GM23338 (cell line): ENCODE data around the gene NUDT4. TPM values are rescaled to one million over a fixed set of nuclear protein-coding genes. Genes with fewer than 3 reads are reported as not detected.

Source experiments
- ATAC-seq: fragments of 200-7000 bp; cut with Tn5 transposase; 3 replicates; pipeline ENCODE4 v1.9.1; 2020
- DNase-seq: peaks from one replicate; pipeline ENCODE4 v3.0.0-alpha.2; 2015; ENCODE audit warnings: low spot score
- H2AFZ ChIP-seq: fragments of 200-600 bp; sonication (generic); 2 replicates; pipeline ENCODE4 v1.8.0; 2016; ENCODE audit warnings: antibody characterized with exemption, mild to moderate bottlenecking, moderate library complexity
- H3F3A ChIP-seq: fragments of 200-600 bp; sonication (generic); replicated peaks from 2 replicates; pipeline ENCODE4 v1.8.0; 2017; ENCODE audit warnings: antibody characterized with exemption, mixed run types, low read depth
- H3K27ac ChIP-seq: fragments of 200-600 bp; sonication (generic); 2 replicates; pipeline ENCODE4 v1.6.1; 2016; ENCODE audit warnings: low read depth
- H3K27me3 ChIP-seq: fragments of 200-600 bp; sonication (generic); 2 replicates; pipeline ENCODE4 v1.8.0; 2016; ENCODE audit warnings: mild to moderate bottlenecking, mixed run types, moderate library complexity; ENCODE audit not compliant: insufficient read depth
- H3K36me3 ChIP-seq: fragments of 200-600 bp; sonication (generic); 2 replicates; pipeline ENCODE4 v1.8.0; 2016; ENCODE audit warnings: mild to moderate bottlenecking; ENCODE audit not compliant: insufficient read depth
- H3K4me1 ChIP-seq: fragments of 200-600 bp; sonication (generic); 2 replicates; pipeline ENCODE4 v1.8.0; 2016; ENCODE audit warnings: mild to moderate bottlenecking, moderate library complexity; ENCODE audit not compliant: insufficient read depth
- H3K4me2 ChIP-seq: fragments of 200-600 bp; sonication (generic); 2 replicates; pipeline ENCODE4 v1.7.1; 2017; ENCODE audit warnings: mixed run types
- H3K4me3 ChIP-seq: fragments of 200-600 bp; sonication (generic); 2 replicates; pipeline ENCODE4 v1.6.1; 2016; ENCODE audit warnings: mixed run types
- H3K79me2 ChIP-seq: fragments of 200-600 bp; sonication (generic); replicated peaks from 2 replicates; pipeline ENCODE4 v1.8.0; 2017; ENCODE audit warnings: mild to moderate bottlenecking; ENCODE audit not compliant: insufficient read depth
- H3K9me2 ChIP-seq: fragments of 200-600 bp; sonication (generic); 2 replicates; pipeline ENCODE4 v1.8.0; 2017; ENCODE audit not compliant: insufficient read depth
- H4K20me1 ChIP-seq: fragments of 200-600 bp; sonication (generic); replicated peaks from 2 replicates; pipeline ENCODE4 v1.8.0; 2017; ENCODE audit warnings: mild to moderate bottlenecking; ENCODE audit not compliant: insufficient read depth
- H3K27ac Mint-ChIP-seq: 2 replicates; pipeline ENCODE4 v1.8.0; 2020; ENCODE audit warnings: inconsistent platforms, mild to moderate bottlenecking, moderate library complexity, mixed read lengths
- H3K27me3 Mint-ChIP-seq: 3 replicates; pipeline ENCODE4 v1.8.0; 2022; ENCODE audit warnings: low read depth, mild to moderate bottlenecking, moderate library complexity, mixed read lengths, inconsistent platforms; ENCODE audit not compliant: insufficient read depth, poor library complexity
- H3K36me3 Mint-ChIP-seq: 3 replicates; pipeline ENCODE4 v1.8.0; 2021; ENCODE audit warnings: low read depth, mild to moderate bottlenecking, inconsistent platforms, moderate library complexity, mixed read lengths
- H3K4me1 Mint-ChIP-seq: 3 replicates; pipeline ENCODE4 v1.8.0; 2020; ENCODE audit warnings: mild to moderate bottlenecking, inconsistent platforms, mixed read lengths
- H3K4me3 Mint-ChIP-seq: 3 replicates; pipeline ENCODE4 v1.8.0; 2021; ENCODE audit warnings: moderate library complexity, mild to moderate bottlenecking, inconsistent platforms, mixed read lengths
- H3K9me3 Mint-ChIP-seq: 3 replicates; pipeline ENCODE4 v1.8.0; 2020; ENCODE audit warnings: moderate library complexity, mild to moderate bottlenecking, inconsistent platforms, mixed read lengths
- EZH2 ChIP-seq: fragments of 200-600 bp; sonication (generic); IDR thresholded peaks from one replicate; pipeline ENCODE4 v1.8.0; 2017; ENCODE audit warnings: antibody characterized with exemption, mild to moderate bottlenecking, low read depth; ENCODE audit not compliant: unreplicated experiment
- EZH2phosphoT487 ChIP-seq: fragments of 200-600 bp; sonication (generic); IDR thresholded peaks from one replicate; pipeline ENCODE4 v1.8.1; 2018; ENCODE audit warnings: antibody characterized with exemption; ENCODE audit not compliant: unreplicated experiment
- NANOG ChIP-seq: IDR thresholded peaks from 2 replicates; pipeline ENCODE4 v1.6.1; 2016; ENCODE audit warnings: antibody characterized with exemption, borderline replicate concordance
- STAT1 ChIP-seq: IDR thresholded peaks from one replicate; pipeline ENCODE4 v1.6.1; 2016; ENCODE audit warnings: antibody characterized with exemption; ENCODE audit not compliant: unreplicated experiment
- ZNF114 ChIP-seq: fragments of 250-450 bp; sonication (Bioruptor Pico); IDR thresholded peaks from 2 replicates; pipeline ENCODE4 v1.5.0; 2020; ENCODE audit warnings: mild to moderate bottlenecking, moderate library complexity
- polyA plus RNA-seq: library from polyadenylated mRNA; unstranded; fragments of >200 nt; fragmentation: Nextera tagmentation; extraction: Ambion mirVana; gene quantifications from 2 replicates; pipeline ENCODE4 v1.2.1, GENCODE V29; 2016
- total RNA-seq: library from RNA; depleted of rRNA; stranded (reverse); fragments of >200 nt; shearing (Covaris generic); gene quantifications from 2 replicates; pipeline ENCODE4 v1.2.3, GENCODE V29; 2014
- TF ChIP-seq, protein P1 (sequence below): fragments of 250-450 bp; sonication (Bioruptor Pico); IDR thresholded peaks from 2 replicates; pipeline ENCODE4 v1.5.0; 2020; ENCODE audit warnings: mild to moderate bottlenecking, moderate library complexity
- TF ChIP-seq, protein P2 (sequence below): IDR thresholded peaks from one replicate; pipeline ENCODE4 v1.6.1; 2018; ENCODE audit warnings: antibody characterized with exemption; ENCODE audit not compliant: unreplicated experiment

The NUDT4 gene
- total and polyA plus RNA-seq, 2 experiments from 2014 or later = 32.3 to 67.2 TPM

DNA sequence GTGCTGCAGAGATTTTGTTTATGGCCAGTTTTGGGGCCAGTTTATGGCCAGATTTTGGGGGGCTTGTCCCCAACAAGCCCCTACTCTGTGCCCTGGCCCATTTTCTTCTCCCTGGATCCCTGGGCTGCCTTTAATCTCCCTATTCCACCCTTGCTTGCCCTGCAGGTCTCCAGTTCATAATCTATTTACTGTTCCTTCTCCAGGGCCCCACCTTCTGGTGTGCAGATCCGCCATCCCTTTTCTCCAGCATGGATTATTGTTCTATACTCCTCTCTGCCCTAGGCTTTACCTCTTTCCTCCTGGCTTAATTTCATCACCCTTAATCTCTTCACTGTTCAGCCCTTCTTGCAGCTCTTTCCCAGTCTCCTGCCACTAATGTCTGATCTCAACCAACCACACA is 26.0 kb upstream of the NUDT4 start (continued):
- TF ChIP-seq, protein P1, sequence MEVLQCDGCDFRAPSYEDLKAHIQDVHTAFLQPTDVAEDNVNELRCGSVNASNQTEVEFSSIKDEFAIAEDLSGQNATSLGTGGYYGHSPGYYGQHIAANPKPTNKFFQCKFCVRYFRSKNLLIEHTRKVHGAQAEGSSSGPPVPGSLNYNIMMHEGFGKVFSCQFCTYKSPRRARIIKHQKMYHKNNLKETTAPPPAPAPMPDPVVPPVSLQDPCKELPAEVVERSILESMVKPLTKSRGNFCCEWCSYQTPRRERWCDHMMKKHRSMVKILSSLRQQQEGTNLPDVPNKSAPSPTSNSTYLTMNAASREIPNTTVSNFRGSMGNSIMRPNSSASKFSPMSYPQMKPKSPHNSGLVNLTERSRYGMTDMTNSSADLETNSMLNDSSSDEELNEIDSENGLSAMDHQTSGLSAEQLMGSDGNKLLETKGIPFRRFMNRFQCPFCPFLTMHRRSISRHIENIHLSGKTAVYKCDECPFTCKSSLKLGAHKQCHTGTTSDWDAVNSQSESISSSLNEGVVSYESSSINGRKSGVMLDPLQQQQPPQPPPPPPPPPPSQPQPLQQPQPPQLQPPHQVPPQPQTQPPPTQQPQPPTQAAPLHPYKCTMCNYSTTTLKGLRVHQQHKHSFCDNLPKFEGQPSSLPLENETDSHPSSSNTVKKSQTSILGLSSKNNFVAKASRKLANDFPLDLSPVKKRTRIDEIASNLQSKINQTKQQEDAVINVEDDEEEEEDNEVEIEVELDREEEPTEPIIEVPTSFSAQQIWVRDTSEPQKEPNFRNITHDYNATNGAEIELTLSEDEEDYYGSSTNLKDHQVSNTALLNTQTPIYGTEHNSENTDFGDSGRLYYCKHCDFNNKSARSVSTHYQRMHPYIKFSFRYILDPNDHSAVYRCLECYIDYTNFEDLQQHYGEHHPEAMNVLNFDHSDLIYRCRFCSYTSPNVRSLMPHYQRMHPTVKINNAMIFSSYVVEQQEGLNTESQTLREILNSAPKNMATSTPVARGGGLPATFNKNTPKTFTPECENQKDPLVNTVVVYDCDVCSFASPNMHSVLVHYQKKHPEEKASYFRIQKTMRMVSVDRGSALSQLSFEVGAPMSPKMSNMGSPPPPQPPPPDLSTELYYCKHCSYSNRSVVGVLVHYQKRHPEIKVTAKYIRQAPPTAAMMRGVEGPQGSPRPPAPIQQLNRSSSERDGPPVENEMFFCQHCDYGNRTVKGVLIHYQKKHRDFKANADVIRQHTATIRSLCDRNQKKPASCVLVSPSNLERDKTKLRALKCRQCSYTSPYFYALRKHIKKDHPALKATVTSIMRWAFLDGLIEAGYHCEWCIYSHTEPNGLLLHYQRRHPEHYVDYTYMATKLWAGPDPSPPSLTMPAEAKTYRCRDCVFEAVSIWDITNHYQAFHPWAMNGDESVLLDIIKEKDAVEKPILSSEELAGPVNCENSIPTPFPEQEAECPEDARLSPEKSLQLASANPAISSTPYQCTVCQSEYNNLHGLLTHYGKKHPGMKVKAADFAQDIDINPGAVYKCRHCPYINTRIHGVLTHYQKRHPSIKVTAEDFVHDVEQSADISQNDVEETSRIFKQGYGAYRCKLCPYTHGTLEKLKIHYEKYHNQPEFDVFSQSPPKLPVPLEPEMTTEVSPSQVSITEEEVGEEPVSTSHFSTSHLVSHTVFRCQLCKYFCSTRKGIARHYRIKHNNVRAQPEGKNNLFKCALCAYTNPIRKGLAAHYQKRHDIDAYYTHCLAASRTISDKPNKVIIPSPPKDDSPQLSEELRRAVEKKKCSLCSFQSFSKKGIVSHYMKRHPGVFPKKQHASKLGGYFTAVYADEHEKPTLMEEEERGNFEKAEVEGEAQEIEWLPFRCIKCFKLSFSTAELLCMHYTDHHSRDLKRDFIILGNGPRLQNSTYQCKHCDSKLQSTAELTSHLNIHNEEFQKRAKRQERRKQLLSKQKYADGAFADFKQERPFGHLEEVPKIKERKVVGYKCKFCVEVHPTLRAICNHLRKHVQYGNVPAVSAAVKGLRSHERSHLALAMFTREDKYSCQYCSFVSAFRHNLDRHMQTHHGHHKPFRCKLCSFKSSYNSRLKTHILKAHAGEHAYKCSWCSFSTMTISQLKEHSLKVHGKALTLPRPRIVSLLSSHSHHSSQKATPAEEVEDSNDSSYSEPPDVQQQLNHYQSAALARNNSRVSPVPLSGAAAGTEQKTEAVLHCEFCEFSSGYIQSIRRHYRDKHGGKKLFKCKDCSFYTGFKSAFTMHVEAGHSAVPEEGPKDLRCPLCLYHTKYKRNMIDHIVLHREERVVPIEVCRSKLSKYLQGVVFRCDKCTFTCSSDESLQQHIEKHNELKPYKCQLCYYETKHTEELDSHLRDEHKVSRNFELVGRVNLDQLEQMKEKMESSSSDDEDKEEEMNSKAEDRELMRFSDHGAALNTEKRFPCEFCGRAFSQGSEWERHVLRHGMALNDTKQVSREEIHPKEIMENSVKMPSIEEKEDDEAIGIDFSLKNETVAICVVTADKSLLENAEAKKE (CRISPR knock-in tag) = no peak
- no peak for TF ChIP-seq STAT1
- TF ChIP-seq EZH2phosphoT487 = no peak
- TF ChIP-seq, protein P2, sequence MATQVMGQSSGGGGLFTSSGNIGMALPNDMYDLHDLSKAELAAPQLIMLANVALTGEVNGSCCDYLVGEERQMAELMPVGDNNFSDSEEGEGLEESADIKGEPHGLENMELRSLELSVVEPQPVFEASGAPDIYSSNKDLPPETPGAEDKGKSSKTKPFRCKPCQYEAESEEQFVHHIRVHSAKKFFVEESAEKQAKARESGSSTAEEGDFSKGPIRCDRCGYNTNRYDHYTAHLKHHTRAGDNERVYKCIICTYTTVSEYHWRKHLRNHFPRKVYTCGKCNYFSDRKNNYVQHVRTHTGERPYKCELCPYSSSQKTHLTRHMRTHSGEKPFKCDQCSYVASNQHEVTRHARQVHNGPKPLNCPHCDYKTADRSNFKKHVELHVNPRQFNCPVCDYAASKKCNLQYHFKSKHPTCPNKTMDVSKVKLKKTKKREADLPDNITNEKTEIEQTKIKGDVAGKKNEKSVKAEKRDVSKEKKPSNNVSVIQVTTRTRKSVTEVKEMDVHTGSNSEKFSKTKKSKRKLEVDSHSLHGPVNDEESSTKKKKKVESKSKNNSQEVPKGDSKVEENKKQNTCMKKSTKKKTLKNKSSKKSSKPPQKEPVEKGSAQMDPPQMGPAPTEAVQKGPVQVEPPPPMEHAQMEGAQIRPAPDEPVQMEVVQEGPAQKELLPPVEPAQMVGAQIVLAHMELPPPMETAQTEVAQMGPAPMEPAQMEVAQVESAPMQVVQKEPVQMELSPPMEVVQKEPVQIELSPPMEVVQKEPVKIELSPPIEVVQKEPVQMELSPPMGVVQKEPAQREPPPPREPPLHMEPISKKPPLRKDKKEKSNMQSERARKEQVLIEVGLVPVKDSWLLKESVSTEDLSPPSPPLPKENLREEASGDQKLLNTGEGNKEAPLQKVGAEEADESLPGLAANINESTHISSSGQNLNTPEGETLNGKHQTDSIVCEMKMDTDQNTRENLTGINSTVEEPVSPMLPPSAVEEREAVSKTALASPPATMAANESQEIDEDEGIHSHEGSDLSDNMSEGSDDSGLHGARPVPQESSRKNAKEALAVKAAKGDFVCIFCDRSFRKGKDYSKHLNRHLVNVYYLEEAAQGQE = no peak

DNA sequence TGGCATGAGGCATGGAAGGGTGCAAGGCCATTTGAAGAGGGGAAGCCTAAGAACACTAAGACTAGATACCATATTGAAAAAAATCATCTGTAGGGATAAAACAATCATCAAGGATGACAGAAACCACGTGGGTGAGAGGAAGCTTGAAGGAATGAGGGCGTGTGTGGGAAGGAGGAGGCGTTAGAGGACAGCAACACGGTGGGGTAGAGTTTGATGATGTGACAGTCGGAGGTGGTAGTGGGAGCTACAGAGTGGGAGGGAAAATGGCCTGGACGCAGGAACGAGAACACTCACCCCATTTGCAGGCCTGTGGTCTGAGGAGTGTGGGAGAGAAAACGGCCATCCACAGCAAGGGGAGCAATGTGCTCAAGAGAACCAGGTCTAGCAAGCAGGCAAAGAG is 25.4 kb upstream of the NUDT4 start:
- no peaks in the 10 kb centered on the region for H3K36me3 ChIP-seq
- no peaks in the 10 kb centered on the region for H3K79me2 ChIP-seq
- Mint-ChIP-seq H3K36me3 (no peaks in the 10 kb centered on the region; the same call in 2 of the 3 replicates), H3K27me3 (peaks cover 2% of the 10 kb centered on the region), H3K9me3 (no peaks in the 10 kb centered on the region), H3K4me3 (no peak overlapping the region), H3K4me1 (no peaks in the 10 kb centered on the region), H3K27ac (no peak overlapping the region)
- no peak overlapping the region for H3K27ac ChIP-seq
- H2AFZ ChIP-seq = no peak overlapping the region
- no peak for DNase-seq
- no peak overlapping the region for H3K4me2 ChIP-seq
- ATAC-seq = no peak
- H3F3A ChIP-seq = no peaks in the 10 kb centered on the region
- no peak overlapping the region for H3K4me3 ChIP-seq
- 0 out of 2 replicates have a peak, but pooled peaks cover 3% of the 10 kb centered on the region for H3K9me2 ChIP-seq
- H4K20me1 ChIP-seq = no peaks in the 10 kb centered on the region
- no peaks in the 10 kb centered on the region for H3K4me1 ChIP-seq
- no peaks in the 10 kb centered on the region for H3K27me3 ChIP-seq
- TF ChIP-seq NANOG (no peak), EZH2 (no peak), ZNF114 (CRISPR knock-in tag) (no peak)
